ENCODE data around the gene TRIM41. TPM values are rescaled to one million over a fixed set of nuclear protein-coding genes. Genes with fewer than 3 reads are reported as not detected.
A peak's percentile ranks its signal among the peaks of the same experiment; 100 is the strongest.

TRIM41 gene
- total RNA-seq, 2 donors from 2014 or later = 21.5 to 32.0 TPM

DNA sequence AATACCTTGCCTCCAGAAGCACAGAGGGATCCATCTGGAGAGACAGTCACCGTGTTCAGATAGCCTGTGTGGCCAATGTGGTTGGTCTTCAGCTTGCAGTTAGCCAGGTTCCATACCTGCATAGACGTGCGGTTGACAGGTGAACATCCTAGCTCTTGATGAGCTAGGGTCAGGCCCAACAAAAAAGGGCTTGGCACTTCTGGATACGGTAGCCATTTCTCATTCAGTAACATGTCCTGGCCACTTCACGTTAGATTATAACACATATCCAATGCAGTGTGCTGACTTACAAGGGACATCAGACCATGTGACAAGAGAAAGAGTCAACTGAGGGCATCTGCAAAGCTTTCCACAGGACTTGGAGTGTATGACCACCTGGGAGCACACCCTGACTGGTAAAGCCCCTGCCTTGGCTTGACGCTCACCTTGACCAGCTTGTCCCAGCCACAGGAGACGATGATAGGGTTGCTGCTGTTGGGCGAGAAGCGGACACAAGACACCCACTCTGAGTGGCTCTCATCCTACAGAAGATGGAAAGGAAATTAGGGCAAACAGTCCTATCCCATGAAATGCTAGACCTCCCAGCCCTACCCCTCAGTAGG lies 16.1 kb downstream of the TRIM41 start:
- ATAC-seq = no peak
- intact Hi-C loops (cut with DNase I, micrococcal nuclease) = no loop called here

DNA sequence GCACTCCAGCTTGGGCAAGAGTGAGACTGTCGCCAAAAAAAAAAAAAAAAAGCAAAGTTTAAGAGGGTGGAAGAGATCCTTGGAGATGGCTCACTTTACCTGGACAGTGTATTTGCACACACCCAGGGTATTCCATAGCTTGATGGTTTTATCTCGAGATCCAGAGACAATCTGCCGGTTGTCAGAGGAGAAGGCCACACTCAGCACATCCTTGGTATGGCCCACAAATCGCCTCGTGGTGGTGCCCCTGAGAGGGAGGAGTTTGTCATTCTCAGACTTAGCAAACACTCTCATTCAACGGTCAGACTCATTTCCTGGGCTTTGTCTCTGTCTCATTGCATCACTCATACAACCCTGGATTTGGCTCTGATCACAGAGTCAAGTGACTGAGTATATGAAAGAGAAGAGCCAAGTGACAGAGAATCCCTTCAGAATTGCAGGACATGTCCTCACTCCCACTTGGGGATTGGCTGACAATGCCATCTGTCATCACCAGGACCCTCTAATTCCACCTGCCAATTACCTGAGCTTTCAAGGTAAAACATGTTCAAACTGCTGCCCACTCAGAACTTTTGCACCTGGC lies 18.4 kb downstream of the TRIM41 start:
- DNase-seq (no peak), ATAC-seq (no peak)
- intact Hi-C loops (cut with DNase I, micrococcal nuclease) = loop anchor here in 1 of 2 donors (10.0 kb wide), 1 partner anchor 57 kb away; no protein-coding TSS in a partner anchor

More for the DNA sequence above, 16.1 kb downstream of the TRIM41 start:
- DNase-seq = no peak

DNA sequence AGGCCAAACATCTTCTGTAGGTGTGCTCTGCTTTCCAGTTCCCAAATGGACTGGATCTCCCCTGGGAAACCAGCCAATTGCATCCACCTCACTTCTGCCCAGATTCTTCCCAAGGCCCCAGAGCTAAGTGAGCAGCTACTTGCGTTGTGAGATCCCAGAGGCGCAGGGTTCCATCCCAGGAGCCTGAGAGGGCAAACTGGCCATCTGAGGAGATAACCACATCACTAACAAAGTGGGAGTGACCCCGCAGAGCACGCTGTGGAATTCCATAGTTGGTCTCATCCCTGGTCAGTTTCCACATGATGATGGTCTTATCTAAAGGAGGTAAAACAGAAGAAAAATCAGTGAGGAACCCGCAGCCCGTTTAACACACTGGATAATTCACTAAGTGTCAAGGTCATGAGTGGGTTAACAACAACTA lies 19.0 kb downstream of the TRIM41 start:
- ATAC-seq = no peak
- no peak for DNase-seq
- intact Hi-C loops (cut with DNase I, micrococcal nuclease) = loop anchor here in 1 of 2 donors (10.0 kb wide), 1 partner anchor 57 kb away; no protein-coding TSS in a partner anchor

- ATAC-seq (peak; percentile 5), DNase-seq (no peak)
- intact Hi-C loops (cut with DNase I, micrococcal nuclease) = loop anchor here in 1 of 2 donors (10.0 kb wide), 1 partner anchor 58 kb away; no protein-coding TSS in a partner anchor
These were observed 20.0 kb downstream of the TRIM41 start for GRCh38 chr5:181243018-181243563.

GRCh38 chr5:181243564-181244343 lies 20.7 kb downstream of the TRIM41 start, which contains the start of gene RACK1:
Gene RACK1, minus strand, starts transcription at chr5:181243906. Its CDS starts 106 bp downstream, at chr5:181243800.
- ATAC-seq (peak; percentile 66), DNase-seq (peak; percentile 87 to 91)
- intact Hi-C loops (cut with DNase I, micrococcal nuclease) = loop anchor here in 1 of 2 donors (10.0 kb wide), 1 partner anchor 59 kb away; no protein-coding TSS in a partner anchor

DNA sequence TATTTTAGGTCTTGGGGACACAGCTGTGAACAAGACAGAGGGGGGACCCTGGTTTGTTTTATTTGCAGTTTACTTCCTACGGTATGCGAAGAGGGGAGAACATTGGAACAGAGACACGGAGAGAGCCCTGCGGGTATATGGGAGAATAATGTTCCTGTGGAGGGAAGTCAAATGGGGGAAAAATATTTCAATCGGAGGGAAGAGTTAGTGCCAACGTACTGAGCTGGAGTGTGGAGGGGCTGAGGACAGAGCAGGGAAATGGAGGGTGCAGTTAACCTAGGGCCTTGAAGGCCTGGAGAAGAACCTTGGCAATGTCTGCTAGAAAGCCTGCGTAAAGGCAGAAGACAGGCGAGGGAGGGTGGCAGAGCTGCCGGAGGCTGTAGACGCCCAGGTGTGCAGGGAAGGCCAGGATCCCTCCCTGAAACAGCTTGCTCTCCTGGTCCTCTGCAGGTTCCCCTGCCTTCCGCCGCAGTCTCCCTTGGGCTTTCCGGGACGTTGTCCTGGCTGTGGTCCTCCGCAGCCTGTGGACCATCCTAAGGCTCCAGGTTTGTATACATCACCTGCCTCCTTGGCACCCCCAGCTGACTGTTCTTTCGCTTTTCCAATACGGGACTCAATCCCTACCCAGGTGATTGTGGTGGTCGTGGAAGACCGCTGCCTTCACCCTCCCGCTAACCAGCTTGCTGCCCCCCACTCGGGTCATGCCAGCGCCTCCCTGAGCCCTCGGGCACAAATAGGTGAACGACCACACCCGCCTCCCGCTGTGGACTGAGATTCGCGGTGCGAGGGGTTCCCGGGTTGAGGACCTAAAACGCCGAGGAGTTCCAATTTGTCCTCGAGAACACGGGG lies 22.6 kb downstream of the TRIM41 start:
- intact Hi-C loops (cut with DNase I, micrococcal nuclease) = loop anchor here in 1 of 2 donors (10.0 kb wide), 1 partner anchor 61 kb away; no protein-coding TSS in a partner anchor
- ATAC-seq (peak; percentile 1), DNase-seq (peak in 1 of 2 donors; percentile 54)

DNA sequence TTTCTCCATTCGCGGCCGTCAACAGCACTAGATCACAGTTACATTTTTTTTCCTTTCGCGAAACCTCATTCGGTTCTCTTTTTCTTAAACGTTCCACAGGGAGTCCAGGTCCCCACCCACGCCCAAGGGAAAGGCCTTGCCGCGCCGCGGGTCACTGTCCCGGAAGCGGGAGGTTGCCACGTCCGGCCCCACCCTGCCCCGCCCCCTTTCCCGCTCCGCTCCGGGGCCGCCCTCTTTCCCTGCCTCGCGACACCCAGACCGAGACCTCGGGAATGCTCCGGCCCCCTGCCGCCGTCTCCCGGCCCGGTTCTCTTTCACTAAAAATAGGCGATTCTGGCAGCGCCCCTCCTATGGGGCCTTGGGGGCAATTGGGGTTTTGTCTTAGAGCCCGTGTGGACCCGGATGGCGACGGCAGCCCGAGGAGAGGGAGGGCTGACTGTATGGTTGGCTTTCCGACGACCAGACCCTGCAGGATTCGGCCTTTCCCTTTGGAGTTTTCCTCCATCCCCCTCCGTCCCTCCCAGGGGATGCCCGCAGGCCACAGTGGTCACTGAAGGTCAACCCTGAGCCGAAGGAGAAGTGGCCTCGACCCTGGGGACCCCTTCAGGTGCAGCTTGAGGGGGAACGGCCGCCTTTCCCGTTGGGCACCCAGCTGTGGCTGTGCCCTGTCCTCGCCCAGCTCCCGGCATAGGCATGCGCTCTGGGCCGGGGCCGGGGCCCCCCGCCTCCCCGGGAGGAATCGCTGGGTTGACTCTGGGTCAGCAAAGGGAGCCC lies 23.4 kb downstream of the TRIM41 start:
- ATAC-seq (peak; percentile 78), DNase-seq (peak; percentile 92)
- intact Hi-C loops (cut with DNase I, micrococcal nuclease) = loop anchor here in 1 of 2 donors (10.0 kb wide), 1 partner anchor 62 kb away; no protein-coding TSS in a partner anchor

- no peak for DNase-seq
- intact Hi-C loops (cut with DNase I, micrococcal nuclease) = loop anchor here in 1 of 2 donors (10.0 kb wide), 1 partner anchor 63 kb away; no protein-coding TSS in a partner anchor
- no peak for ATAC-seq
These were observed 25.2 kb downstream of the TRIM41 start for GRCh38 chr5:181248277-181248676.

- ATAC-seq (no peak), DNase-seq (no peak)
- intact Hi-C loops (cut with DNase I, micrococcal nuclease) = no loop called here
These were observed 32.2 kb downstream of the TRIM41 start for GRCh38 chr5:181255276-181255675.

GRCh38 chr5:181255836-181256578 lies 32.9 kb downstream of the TRIM41 start:
- intact Hi-C loops (cut with DNase I, micrococcal nuclease) = no loop called here
- no peak for DNase-seq
- no peak for ATAC-seq

DNA sequence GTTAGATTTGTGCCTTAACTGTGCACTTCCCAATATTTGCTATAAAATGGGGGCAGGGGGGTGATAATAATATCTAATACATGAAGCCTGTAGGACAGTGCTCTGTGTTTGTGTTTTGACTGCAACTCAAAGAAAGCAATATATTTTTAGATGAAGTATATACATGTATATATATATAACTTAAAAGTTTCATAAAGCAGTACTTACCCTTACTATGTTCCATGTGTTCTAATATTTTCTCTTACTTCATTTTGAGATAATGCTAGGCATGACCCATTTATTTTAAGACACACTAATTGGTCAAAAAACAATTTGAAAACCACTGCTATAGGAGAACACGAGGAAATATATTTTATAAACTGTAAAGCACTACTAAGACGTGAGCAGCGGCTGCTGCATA lies 35.5 kb downstream of the TRIM41 start:
- intact Hi-C loops (cut with DNase I, micrococcal nuclease) = no loop called here
- no peak for ATAC-seq

DNA sequence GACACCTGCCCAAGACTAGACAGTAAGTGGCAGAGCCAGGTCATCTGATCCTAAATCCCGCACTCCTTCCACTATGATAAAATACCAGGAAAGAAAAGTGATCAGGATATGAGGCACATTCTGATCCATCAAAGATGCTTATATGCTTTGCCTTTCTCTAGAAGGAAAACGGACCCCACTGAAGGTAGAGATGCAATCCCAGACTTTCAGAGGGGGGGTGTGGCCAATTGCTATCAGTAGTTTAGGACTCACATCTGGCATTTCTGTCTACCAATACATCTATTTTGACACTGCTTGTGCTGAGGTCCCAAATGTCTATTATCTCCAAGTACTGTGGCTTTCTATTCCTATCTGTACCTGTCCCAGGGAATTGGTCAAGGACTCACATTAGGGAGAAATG lies 36.2 kb downstream of the TRIM41 start:
- ATAC-seq = no peak
- intact Hi-C loops (cut with DNase I, micrococcal nuclease) = no loop called here
- no peak for DNase-seq

More for the DNA sequence above, 35.5 kb downstream of the TRIM41 start:
- DNase-seq = no peak

- DNase-seq (no peak), ATAC-seq (no peak)
- intact Hi-C loops (cut with DNase I, micrococcal nuclease) = no loop called here
These were observed 37.1 kb downstream of the TRIM41 start for GRCh38 chr5:181259974-181260719.

DNA sequence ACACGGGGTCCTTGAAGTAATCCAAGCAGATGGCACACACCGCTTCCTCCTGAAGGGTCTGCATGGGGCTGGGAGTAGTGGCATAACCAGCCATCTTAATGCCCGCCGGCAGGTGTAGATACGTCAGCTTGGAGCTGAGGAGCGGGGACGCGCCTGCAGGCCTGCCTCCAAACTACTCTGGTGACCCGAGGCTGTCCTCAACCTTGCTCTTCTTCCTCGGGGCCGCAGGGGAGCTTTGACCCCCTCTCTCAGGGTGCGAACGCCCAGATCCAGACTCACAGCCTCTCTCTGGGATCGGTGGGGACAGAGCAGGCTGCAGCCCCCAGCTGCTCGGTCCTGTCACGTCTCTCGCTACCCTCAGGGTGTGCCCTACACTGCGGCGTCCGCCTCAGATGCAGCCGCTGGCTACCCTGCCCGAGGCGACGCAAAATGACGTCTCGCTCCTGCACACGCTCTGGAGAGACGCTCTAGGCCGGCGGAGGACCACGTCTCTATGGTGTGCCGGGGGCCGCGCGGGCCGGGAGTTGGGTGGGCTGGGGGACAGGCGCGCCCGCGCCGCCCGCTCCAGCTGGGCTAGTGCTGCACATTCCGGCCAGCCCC lies 37.7 kb downstream of the TRIM41 start, which contains the start of gene TRIM52:
Gene TRIM52, minus strand, starts transcription at position 424 of the 600 bp plus-strand sequence. Its CDS starts 330 bp downstream, at position 94.
- ATAC-seq (peak; percentile 87), DNase-seq (peak; percentile 94 to 95)

DNA sequence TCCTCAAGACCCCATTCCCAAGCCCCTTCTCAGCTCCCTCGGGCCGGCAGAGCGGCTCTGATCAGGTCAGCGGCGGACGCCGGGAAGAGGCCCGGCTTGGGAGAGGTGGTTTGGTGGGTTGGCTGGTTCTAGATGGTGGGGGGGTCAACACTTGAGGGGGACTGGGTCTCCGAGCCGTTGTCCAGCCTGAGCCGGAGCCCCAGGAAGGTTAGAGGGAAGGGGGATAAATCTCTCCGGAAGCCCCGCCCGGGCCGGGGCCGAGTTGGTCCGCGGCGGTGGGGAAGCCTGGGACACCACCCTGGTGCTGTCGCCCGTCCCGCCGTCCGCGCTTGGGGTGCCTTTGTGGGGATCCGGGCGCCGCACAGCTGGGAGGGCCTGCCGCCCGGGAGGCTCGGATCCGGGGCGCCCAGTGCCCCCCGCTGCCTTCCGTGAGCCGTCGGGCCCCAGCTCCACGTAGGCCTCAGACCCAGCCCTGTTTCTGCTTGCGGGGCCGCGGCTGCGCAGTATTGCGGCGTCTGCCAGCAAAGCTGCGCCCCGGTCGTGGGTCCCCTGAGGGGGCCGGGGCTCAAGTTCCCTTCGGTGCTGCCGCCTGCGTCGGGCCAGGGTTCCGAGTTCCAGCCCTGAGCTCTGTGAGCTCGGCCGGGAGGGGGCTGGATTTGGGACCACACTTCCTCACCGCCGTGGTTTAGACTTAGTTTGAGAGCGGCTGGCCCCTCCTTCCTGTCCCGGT lies 38.4 kb downstream of the TRIM41 start:
- ATAC-seq = peak; percentile 69
- DNase-seq = peak; percentile 81 to 86
- intact Hi-C loops (cut with DNase I, micrococcal nuclease) = no loop called here

More for the DNA sequence above, 37.7 kb downstream of the TRIM41 start, which contains the start of gene TRIM52:
- intact Hi-C loops (cut with DNase I, micrococcal nuclease) = no loop called here
